ENCODE measurements around the gene UIMC1. TPM values are rescaled to one million over a fixed set of nuclear protein-coding genes. Genes with fewer than 3 reads are reported as not detected.

Gene UIMC1
- total RNA-seq, 1 experiment from 2014 or later, result 41.2 TPM

- no peak overlapping the region for H3K27ac ChIP-seq
- peaks cover 38% of the 10 kb centered on the region for H3K36me3 ChIP-seq
- no peak overlapping the region for H3K4me3 ChIP-seq
- no peaks in the 10 kb centered on the region for H3K9me3 ChIP-seq (replicated peaks)
- H3K27me3 ChIP-seq (replicated peaks), result no peaks in the 10 kb centered on the region
- H3K4me1 ChIP-seq (replicated peaks), result no peaks in the 10 kb centered on the region
- no peak for DNase-seq (ENCODE audit: low read depth in 1 of 2, low spot score in 2 of 2)
These were observed 76.9 kb downstream of the UIMC1 start for GRCh38 chr5:176929654-176930053.

- no peaks in the 10 kb centered on the region for H3K27me3 ChIP-seq (replicated peaks)
- H3K27ac ChIP-seq, result no peak overlapping the region
- no peaks in the 10 kb centered on the region for H3K4me1 ChIP-seq (replicated peaks)
- H3K9me3 ChIP-seq (replicated peaks), result no peaks in the 10 kb centered on the region
- H3K36me3 ChIP-seq, result peaks cover 27% of the 10 kb centered on the region
- DNase-seq (ENCODE audit: low read depth in 1 of 2, low spot score in 2 of 2), result no peak
- H3K4me3 ChIP-seq, result no peak overlapping the region
These were observed 79.0 kb downstream of the UIMC1 start for GRCh38 chr5:176927562-176927961.

GRCh38 chr5:176922817-176923216 is 83.8 kb downstream of the UIMC1 start:
- Histone ChIP-seq H3K27ac (no peak overlapping the region), H3K9me3 (replicated peaks) (no peaks in the 10 kb centered on the region), H3K36me3 (peaks cover 24% of the 10 kb centered on the region), H3K4me3 (no peak overlapping the region), H3K4me1 (replicated peaks) (peaks cover 6% of the 10 kb centered on the region; the same call in 1 of the 2 replicates), H3K27me3 (replicated peaks) (no peaks in the 10 kb centered on the region)
- no peak for DNase-seq (ENCODE audit: low read depth in 1 of 2, low spot score in 2 of 2)

- Histone ChIP-seq H3K27ac (no peak overlapping the region), H3K27me3 (replicated peaks) (no peaks in the 10 kb centered on the region), H3K4me1 (replicated peaks) (peaks cover 6% of the 10 kb centered on the region; the same call in 1 of the 2 replicates), H3K4me3 (no peak overlapping the region), H3K9me3 (replicated peaks) (no peaks in the 10 kb centered on the region), H3K36me3 (peaks cover 27% of the 10 kb centered on the region)
- DNase-seq (ENCODE audit: low read depth in 1 of 2, low spot score in 2 of 2), result peak in 1 of 2 experiments; percentile 16
These were observed 84.9 kb downstream of the UIMC1 start for GRCh38 chr5:176921714-176922113.

- H3K4me3 ChIP-seq, result no peak overlapping the region
These were observed 88.0 kb downstream of the UIMC1 start for GRCh38 chr5:176918613-176919012.

GRCh38 chr5:176916337-176916736 is 90.2 kb downstream of the UIMC1 start:
- peaks cover 30% of the 10 kb centered on the region for H3K36me3 ChIP-seq
- no peak for DNase-seq (ENCODE audit: low read depth in 1 of 2, low spot score in 2 of 2)
- H3K9me3 ChIP-seq (replicated peaks), result no peaks in the 10 kb centered on the region
- H3K27me3 ChIP-seq (replicated peaks), result no peaks in the 10 kb centered on the region
- no peak overlapping the region for H3K27ac ChIP-seq
- no peak overlapping the region for H3K4me3 ChIP-seq
- no peaks in the 10 kb centered on the region for H3K4me1 ChIP-seq (replicated peaks)

More at GRCh38 chr5:176918613-176919012, 88.0 kb downstream of the UIMC1 start:
- no peak overlapping the region for H3K27ac ChIP-seq
- H3K27me3 ChIP-seq (replicated peaks), result no peaks in the 10 kb centered on the region
- H3K36me3 ChIP-seq, result peaks cover 31% of the 10 kb centered on the region
- H3K9me3 ChIP-seq (replicated peaks), result no peaks in the 10 kb centered on the region
- peaks cover 6% of the 10 kb centered on the region; the same call in 1 of the 2 replicates for H3K4me1 ChIP-seq (replicated peaks)
- DNase-seq (ENCODE audit: low read depth in 1 of 2, low spot score in 2 of 2), result no peak

- Histone ChIP-seq H3K36me3 (peaks cover 28% of the 10 kb centered on the region), H3K27me3 (replicated peaks) (no peaks in the 10 kb centered on the region)
- no peak for DNase-seq (ENCODE audit: low read depth in 1 of 2, low spot score in 2 of 2)
These were observed 90.7 kb downstream of the UIMC1 start for GRCh38 chr5:176915906-176916305.

GRCh38 chr5:176912115-176912514 is 94.5 kb downstream of the UIMC1 start:
- DNase-seq (ENCODE audit: low read depth in 1 of 2, low spot score in 2 of 2), result no peak
- peaks cover 44% of the 10 kb centered on the region for H3K36me3 ChIP-seq
- no peak overlapping the region for H3K27ac ChIP-seq
- H3K4me1 ChIP-seq (replicated peaks), result no peaks in the 10 kb centered on the region
- no peaks in the 10 kb centered on the region for H3K27me3 ChIP-seq (replicated peaks)
- H3K9me3 ChIP-seq (replicated peaks), result no peaks in the 10 kb centered on the region
- no peak overlapping the region for H3K4me3 ChIP-seq

More at GRCh38 chr5:176915906-176916305, 90.7 kb downstream of the UIMC1 start:
- Histone ChIP-seq H3K27ac (no peak overlapping the region), H3K4me3 (no peak overlapping the region), H3K9me3 (replicated peaks) (no peaks in the 10 kb centered on the region), H3K4me1 (replicated peaks) (no peaks in the 10 kb centered on the region)

- Histone ChIP-seq H3K9me3 (replicated peaks) (no peaks in the 10 kb centered on the region), H3K4me1 (replicated peaks) (no peaks in the 10 kb centered on the region), H3K27ac (no peak overlapping the region), H3K27me3 (replicated peaks) (no peaks in the 10 kb centered on the region), H3K4me3 (no peak overlapping the region), H3K36me3 (peaks cover 66% of the 10 kb centered on the region)
- no peak for DNase-seq (ENCODE audit: low read depth in 1 of 2, low spot score in 2 of 2)
These were observed 97.8 kb downstream of the UIMC1 start for GRCh38 chr5:176908675-176909368.

- Histone ChIP-seq H3K4me1 (replicated peaks) (no peaks in the 10 kb centered on the region), H3K36me3 (peaks cover 84% of the 10 kb centered on the region)
These were observed 99.8 kb downstream of the UIMC1 start for GRCh38 chr5:176906796-176907195.

GRCh38 chr5:176906126-176906525 is 100.5 kb downstream of the UIMC1 start:
- H3K4me3 ChIP-seq, result no peak overlapping the region
- H3K27me3 ChIP-seq (replicated peaks), result no peaks in the 10 kb centered on the region
- DNase-seq (ENCODE audit: low read depth in 1 of 2, low spot score in 2 of 2), result no peak
- H3K36me3 ChIP-seq, result peaks cover 80% of the 10 kb centered on the region
- no peak overlapping the region for H3K27ac ChIP-seq
- H3K9me3 ChIP-seq (replicated peaks), result no peaks in the 10 kb centered on the region
- no peaks in the 10 kb centered on the region for H3K4me1 ChIP-seq (replicated peaks)

More at GRCh38 chr5:176906796-176907195, 99.8 kb downstream of the UIMC1 start:
- no peak overlapping the region for H3K27ac ChIP-seq
- no peak overlapping the region for H3K4me3 ChIP-seq
- no peak for DNase-seq (ENCODE audit: low read depth in 1 of 2, low spot score in 2 of 2)
- no peaks in the 10 kb centered on the region for H3K27me3 ChIP-seq (replicated peaks)
- H3K9me3 ChIP-seq (replicated peaks), result no peaks in the 10 kb centered on the region

GRCh38 chr5:176904276-176904675 is 102.3 kb downstream of the UIMC1 start:
- Histone ChIP-seq H3K27ac (no peak overlapping the region), H3K4me1 (replicated peaks) (no peaks in the 10 kb centered on the region), H3K9me3 (replicated peaks) (no peaks in the 10 kb centered on the region), H3K4me3 (no peak overlapping the region), H3K27me3 (replicated peaks) (no peaks in the 10 kb centered on the region), H3K36me3 (peaks cover 71% of the 10 kb centered on the region)
- DNase-seq (ENCODE audit: low read depth in 1 of 2, low spot score in 2 of 2), result no peak

- Histone ChIP-seq H3K27ac (no peak overlapping the region), H3K4me1 (replicated peaks) (no peaks in the 10 kb centered on the region), H3K4me3 (no peak overlapping the region), H3K27me3 (replicated peaks) (no peaks in the 10 kb centered on the region), H3K36me3 (peaks cover 62% of the 10 kb centered on the region), H3K9me3 (replicated peaks) (no peaks in the 10 kb centered on the region)
- DNase-seq (ENCODE audit: low read depth in 1 of 2, low spot score in 2 of 2), result no peak
These were observed 103.5 kb downstream of the UIMC1 start for GRCh38 chr5:176902911-176903664.

- DNase-seq (ENCODE audit: low read depth in 1 of 2, low spot score in 2 of 2), result no peak
- Histone ChIP-seq H3K27me3 (replicated peaks) (no peaks in the 10 kb centered on the region), H3K9me3 (replicated peaks) (no peaks in the 10 kb centered on the region), H3K27ac (no peak overlapping the region), H3K4me1 (replicated peaks) (no peaks in the 10 kb centered on the region), H3K36me3 (peaks cover 53% of the 10 kb centered on the region), H3K4me3 (no peak overlapping the region)
These were observed 104.3 kb downstream of the UIMC1 start for GRCh38 chr5:176902102-176902814.
